SKM-1 (cell line): ENCODE measurements around the gene TPCN1.

Experiments
- DNase-seq: peaks from one replicate; lab custom pipeline; 2025; ENCODE audit not compliant: unreplicated experiment; lab: John Stamatoyannopoulos, UW

The TPCN1 gene

GRCh38 chr12:113278633-113279032, 57.4 kb downstream of the TPCN1 start:
- no peak for DNase-seq

DNA sequence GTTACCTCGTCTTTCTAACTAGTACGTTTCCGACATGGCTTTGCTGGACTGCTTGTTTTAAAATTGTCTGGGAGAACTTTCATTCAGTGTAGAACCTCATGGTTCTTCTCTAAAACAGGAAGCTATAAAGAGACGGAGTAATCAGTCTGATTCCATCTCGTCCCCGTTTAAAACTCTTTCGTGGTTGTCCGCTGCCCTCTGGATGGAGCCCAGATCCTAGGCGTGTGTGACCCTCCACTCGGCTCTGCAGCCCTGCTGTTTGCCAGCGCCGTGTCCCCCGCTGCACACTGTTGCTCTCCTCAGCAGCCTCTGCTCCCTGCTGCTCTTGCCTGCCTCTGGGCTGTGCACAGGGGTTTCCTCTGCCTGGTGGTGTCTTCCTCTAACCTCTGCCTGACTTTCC, 63.5 kb downstream of the TPCN1 start:
- DNase-seq = no peak

- DNase-seq = no peak
Measured at GRCh38 chr12:113285679-113286610, 64.7 kb downstream of the TPCN1 start.

DNA sequence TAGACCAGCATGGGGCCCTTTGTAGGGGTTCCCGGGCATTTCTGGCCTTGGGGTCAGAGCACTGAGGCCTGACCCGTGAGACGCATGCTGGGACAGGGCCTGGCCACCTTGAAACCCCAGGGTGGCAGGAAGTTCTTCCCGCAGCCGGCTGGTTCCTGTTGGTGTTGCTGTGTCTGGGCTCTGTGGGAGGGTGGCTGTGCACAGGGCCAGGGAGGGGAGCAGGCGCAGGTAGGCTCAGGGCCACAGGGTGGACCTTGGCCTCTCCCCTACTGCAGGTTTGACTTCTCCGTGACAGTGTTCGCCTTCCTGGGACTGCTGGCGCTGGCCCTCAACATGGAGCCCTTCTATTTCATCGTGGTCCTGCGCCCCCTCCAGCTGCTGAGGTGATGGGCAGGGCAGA, 65.4 kb downstream of the TPCN1 start:
- DNase-seq = no peak

- no peak for DNase-seq
Measured at GRCh38 chr12:113287146-113287898, 66.1 kb downstream of the TPCN1 start.

DNA sequence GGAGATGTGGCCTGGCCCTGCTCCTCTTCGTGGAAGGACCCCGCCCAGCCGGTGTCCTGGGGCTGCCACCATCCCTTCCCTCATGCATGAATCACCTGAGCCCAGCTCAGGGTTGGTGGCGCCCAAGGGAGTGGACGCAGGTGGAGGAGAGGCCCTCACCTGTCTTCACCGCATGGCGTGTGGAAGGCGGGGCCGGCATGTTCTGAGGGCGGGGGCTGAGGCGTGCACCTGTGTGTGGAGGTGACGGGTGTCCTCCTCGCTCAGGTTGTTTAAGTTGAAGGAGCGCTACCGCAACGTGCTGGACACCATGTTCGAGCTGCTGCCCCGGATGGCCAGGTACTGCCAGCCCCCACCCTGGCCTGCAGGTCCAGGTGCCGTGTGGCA, 66.6 kb downstream of the TPCN1 start:
- no peak for DNase-seq

DNA sequence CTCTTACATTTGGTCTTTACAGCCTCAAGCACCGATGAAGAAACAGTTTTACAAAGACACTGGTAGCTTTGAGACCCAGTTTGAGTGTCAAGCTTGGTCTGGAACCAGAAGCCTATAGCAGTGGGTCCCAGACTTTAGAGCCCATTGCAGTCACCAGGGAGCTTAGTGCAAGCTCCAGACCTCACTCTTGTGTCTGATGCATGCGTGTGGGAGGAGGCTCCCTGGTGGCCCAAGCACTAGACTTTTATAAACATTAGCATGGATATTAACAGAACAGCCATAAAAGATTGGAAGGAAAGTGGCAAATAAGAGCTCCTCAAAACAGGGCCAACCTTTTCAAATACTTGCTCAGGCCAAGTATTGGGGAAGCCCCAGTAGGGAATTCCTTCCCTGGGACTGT, 68.1 kb downstream of the TPCN1 start:
- DNase-seq = no peak

- no peak for DNase-seq
Measured at GRCh38 chr12:113290506-113290905, 69.2 kb downstream of the TPCN1 start.

- no peak for DNase-seq
Measured at GRCh38 chr12:113291586-113291985, 70.3 kb downstream of the TPCN1 start.

DNA sequence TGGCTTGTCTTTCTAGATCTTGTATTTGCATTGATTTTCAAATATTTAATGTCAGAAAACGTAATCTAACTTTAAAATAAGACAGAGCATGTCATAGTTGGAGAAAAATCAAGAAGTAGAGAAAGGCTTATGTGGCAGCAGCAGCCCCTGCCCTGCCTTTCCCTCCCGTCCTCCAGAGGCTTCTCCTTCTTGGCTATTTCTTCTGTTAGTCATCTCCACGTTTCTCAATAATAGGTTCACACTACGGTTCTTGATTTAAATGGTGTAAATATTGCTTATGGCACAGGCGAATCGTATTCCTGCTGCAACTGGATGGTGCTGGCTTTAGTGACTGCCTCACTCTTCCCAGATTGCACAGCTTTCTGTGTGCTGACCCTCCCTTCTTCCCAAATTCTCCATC, 70.8 kb downstream of the TPCN1 start:
- no peak for DNase-seq

DNA sequence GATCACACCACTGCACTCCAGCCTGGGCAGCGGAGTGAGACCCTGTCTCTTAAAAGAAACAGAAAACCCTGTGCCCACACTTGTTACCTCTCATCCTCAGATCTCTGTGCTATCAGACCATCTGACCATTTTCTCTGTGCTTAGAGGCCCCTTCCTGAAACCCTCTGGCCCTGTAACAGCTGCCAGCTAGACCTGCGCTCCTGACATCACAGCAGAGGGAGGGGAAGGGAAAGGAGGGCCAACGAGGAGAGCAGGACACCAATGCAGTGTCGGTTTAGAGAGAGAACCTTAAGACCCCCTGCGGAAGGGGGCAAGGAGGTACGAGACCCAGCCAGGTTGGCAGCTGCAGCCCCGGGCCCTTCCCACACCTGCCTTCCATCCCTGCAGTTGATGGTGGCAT, 71.3 kb downstream of the TPCN1 start:
- DNase-seq = no peak

- DNase-seq = no peak
Measured at GRCh38 chr12:113293100-113293499, 71.8 kb downstream of the TPCN1 start.

GRCh38 chr12:113295886-113296556, 74.8 kb downstream of the TPCN1 start:
- no peak for DNase-seq

- DNase-seq = no peak
Measured at GRCh38 chr12:113296557-113297213, 75.4 kb downstream of the TPCN1 start.

- no peak for DNase-seq
Measured at GRCh38 chr12:113297214-113297587, 75.9 kb downstream of the TPCN1 start.

DNA sequence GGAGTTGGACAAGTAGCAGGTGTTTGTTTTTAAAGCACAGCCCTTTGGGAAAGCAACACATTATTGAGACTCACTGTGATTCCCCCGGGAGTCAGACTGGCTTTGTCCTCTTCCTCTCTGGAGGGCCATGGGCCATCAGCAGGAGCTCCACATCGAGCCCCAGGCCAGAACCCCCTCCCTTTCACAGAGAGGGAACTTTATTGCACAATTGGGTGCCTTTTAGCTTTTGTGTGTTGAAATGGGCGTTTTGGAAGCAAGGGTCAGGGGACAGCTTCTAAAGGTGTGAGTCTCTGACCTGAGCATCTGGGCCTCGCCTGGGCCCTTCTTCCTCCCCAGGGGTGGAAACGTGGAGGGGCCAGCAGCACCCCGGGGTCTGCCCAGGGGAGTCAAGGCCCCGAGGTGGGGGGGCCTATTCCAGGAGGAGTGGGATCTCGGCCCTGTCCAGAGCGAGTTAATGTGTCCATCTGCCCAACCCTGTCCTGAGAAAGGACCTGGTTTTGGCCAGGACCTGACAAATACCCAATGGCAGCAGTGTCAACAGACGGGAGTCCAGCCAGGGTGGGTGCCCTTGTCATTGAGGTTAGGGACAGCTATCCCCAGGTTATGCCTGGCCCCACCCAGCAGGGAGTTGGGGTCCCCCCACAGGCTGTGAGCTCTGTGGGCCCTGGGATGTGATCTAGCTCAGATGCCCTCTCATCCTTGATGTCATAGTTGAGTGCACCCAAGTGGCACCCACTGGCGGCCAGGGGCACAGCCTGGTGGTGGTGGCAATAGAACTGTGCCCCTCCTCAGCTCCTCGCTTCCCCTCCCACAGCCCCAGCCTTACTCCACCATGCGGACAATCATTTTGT, 76.6 kb downstream of the TPCN1 start:
- DNase-seq = no peak

DNA sequence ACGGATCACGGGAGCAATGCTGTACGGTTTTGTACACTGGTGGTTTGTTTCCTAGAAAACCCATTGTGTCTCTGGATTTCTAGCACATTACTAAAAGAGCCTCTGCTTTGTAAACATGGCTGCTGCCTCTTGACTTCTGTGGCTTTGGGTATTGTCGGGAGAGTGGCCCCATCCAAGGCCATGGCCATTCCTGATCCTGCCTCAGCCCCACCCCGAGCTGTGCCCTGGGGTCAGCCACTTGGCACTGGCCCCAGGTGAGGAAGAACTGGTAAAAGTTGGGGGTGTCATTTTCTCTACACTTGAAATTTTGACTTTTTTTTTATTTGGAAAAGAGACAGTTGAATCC, 77.2 kb downstream of the TPCN1 start:
- no peak for DNase-seq

GRCh38 chr12:113298861-113299545, 77.7 kb downstream of the TPCN1 start:
- DNase-seq = no peak

DNA sequence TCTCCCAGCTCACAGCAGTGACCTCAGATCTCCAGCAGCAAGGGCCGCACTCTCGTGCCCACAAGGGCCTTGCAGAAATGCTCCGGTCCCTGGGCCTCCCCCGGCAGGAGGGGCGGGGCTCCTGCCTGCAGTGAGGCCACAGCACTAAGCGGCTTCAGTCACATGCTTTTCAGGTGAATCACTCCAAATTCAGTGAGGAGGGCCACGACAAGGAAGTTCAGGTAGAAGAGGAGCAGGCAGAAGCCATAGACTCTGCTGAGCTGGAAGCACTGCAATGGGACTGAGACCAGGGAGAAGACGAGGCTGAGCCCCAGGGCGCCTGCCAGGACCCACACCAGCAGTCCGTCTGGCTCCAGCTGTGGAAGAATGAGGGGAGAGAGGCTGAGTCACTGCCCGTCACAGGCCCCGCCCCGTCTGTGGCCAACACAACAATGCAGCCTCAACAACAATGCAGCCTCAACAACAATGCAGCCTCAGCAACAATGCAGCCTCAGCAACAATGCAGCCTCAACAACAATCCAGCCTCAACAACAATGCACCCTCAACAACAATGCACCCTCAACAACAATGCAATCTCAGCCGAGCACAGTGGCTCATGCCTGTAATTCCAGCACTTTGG, 78.5 kb downstream of the TPCN1 start:
- DNase-seq = no peak
